Measurements from ENCODE around the gene SSR1. TPM values are rescaled to one million over a fixed set of nuclear protein-coding genes. Genes with fewer than 3 reads are reported as not detected.

Gene SSR1
- total and polyA plus RNA-seq, 2 of the 13 experiments (the other 11 are each of a cell fraction or from before 2014, with no cell fraction given): 203 to 243 TPM

GRCh38 chr6:7300926-7301325, 12.1 kb downstream of the SSR1 start:
- Histone ChIP-seq H3K27ac (ENCODE audit: extremely low read length, insufficient read depth, low read length) (no peak overlapping the region), H3K4me2 (ENCODE audit: low read depth, low read length) (no peak overlapping the region), H3K79me2 (ENCODE audit: insufficient read depth, low read length) (peaks cover 23% of the 10 kb centered on the region), H3K36me3 (replicated peaks in 1 of 2; ENCODE audit: control insufficient read depth in 1 of 2, insufficient read depth in 2 of 2, low read length in 2 of 2) (peaks cover 28 to 96% of the 10 kb centered on the region in 2 experiments), H2AFZ (ENCODE audit: low read length) (no peak overlapping the region), H3K27me3 (ENCODE audit: control insufficient read depth in 1 of 2, insufficient read depth in 2 of 2, low read length in 2 of 2) (no peaks in the 10 kb centered on the region), H3K4me3 (replicated peaks in 1 of 3; ENCODE audit: insufficient read depth in 1 of 3, low read depth in 2 of 3, low read length in 3 of 3) (no peak overlapping the region), H3K9ac (ENCODE audit: insufficient read depth, low read depth, low read length) (no peak overlapping the region), H3K9me3 (ENCODE audit: low read length) (no peaks in the 10 kb centered on the region), H4K20me1 (ENCODE audit: insufficient read depth, low read length) (peaks cover 11% of the 10 kb centered on the region; the same call in 1 of the 2 replicates), H3K4me1 (ENCODE audit: insufficient read depth, low read length) (peaks cover 9% of the 10 kb centered on the region; the same call in 1 of the 2 replicates)
- WGBS (ENCODE audit: low lambda C conversion rate): 99% methylated on average over 5 of the region's 5 CpGs
- POLR2A ChIA-PET: interaction anchor here (1.3 kb wide), 1 partner anchor 15 kb away, joined by 3 read pairs; no protein-coding TSS in a partner anchor
- in situ Hi-C loops (cut with HindIII; ENCODE audit: extremely low pct_ligation_motif_present, low pct_unique_long_range_greater_than_20kb) (loop anchor here (10.0 kb wide), 1 partner anchor 104 kb away; no protein-coding TSS in a partner anchor), intact Hi-C loops (cut with micrococcal nuclease; ENCODE audit: unreplicated experiment) (no loop called here)
- no peak for FAIRE-seq
- DNase-seq (ENCODE audit: low spot score): no peak
- BruUV-seq (replicated peaks): no TSS peak
- no peak for ATAC-seq
- CTCF ChIA-PET (ENCODE audit: low intra/inter-chr PET ratio, low total read pairs): no interaction called here
- TF ChIP-seq GABPB1 (CRISPR knock-in tag; IDR thresholded peaks at IDR 0.05) (no peak), NFKBIZ (CRISPR knock-in tag; IDR thresholded peaks at IDR 0.05) (no peak), SRF (IDR thresholded peaks at IDR 0.05; ENCODE audit: low read depth, low read length) (no peak), GMEB1 (CRISPR knock-in tag; IDR thresholded peaks at IDR 0.05; ENCODE audit: borderline replicate concordance) (no peak), ZBTB39 (CRISPR knock-in tag; IDR thresholded peaks at IDR 0.05) (no peak), ZHX1 (CRISPR knock-in tag; IDR thresholded peaks at IDR 0.05; ENCODE audit: low read depth) (no peak), SIX4 (CRISPR knock-in tag; IDR thresholded peaks at IDR 0.05) (no peak), CENPX (CRISPR knock-in tag; IDR thresholded peaks at IDR 0.05) (no peak), ZBTB7B (CRISPR knock-in tag; IDR thresholded peaks at IDR 0.05) (no peak), TBL1XR1 (IDR thresholded peaks at IDR 0.05; ENCODE audit: borderline replicate concordance, low read length, partially characterized antibody) (no peak), RERE (CRISPR knock-in tag; IDR thresholded peaks at IDR 0.05; ENCODE audit: low read depth) (no peak), BORCS8-MEF2B (CRISPR knock-in tag; IDR thresholded peaks at IDR 0.05) (no peak), ZNF724P (CRISPR knock-in tag; IDR thresholded peaks at IDR 0.05; ENCODE audit: borderline replicate concordance) (no peak)
